Transverse colon (tissue), 4 donors: ENCODE data around the gene TLK2. TPM values are rescaled to one million over a fixed set of nuclear protein-coding genes. Genes with fewer than 3 reads are reported as not detected.
"Not testable (repeated sequence)": the region's sequence is repeated elsewhere in the genome, so short reads cannot be mapped to it uniquely, and the experiment has no call there.

Experiments
- DNase-seq: peaks from one replicate; pipeline ENCODE4 v3.0.0-alpha.2; 2019
- H3K27ac ChIP-seq, 4 donors: fragments of 200-600 bp; sonication (generic); 2 replicates each; pipeline ENCODE4 v1.5.1; 2016 to 2018; ENCODE audit warnings: inconsistent platforms in 4 of 4
- H3K27me3 ChIP-seq: fragments of 200-600 bp; sonication (generic); 2 replicates; pipeline ENCODE4 v1.5.1; 2017; ENCODE audit warnings: inconsistent platforms
- H3K36me3 ChIP-seq, 4 donors: fragments of 200-600 bp; sonication (generic); 2 replicates each; pipeline ENCODE4 v1.5.1; 2017 to 2019; ENCODE audit warnings: inconsistent platforms in 4 of 4
- H3K4me1 ChIP-seq, 4 donors: fragments of 200-600 bp; sonication (generic); 2 replicates each; pipeline ENCODE4 v1.5.1; 2017 to 2020; ENCODE audit warnings: inconsistent platforms in 4 of 4
- H3K4me3 ChIP-seq, 4 donors: fragments of 200-600 bp; sonication (generic); 1 replicate in 1 of 4; 2 replicates in 3 of 4; pipeline versions ENCODE4 v1.5.1 to v1.6.1; 2017 to 2019; ENCODE audit warnings: inconsistent platforms in 4 of 4
- H3K9me3 ChIP-seq, 2 donors: fragments of 200-600 bp; sonication (generic); 2 replicates each; pipeline ENCODE4 v1.5.1; 2017 to 2019; ENCODE audit warnings: inconsistent platforms in 2 of 2
- CTCF ChIP-seq, 5 experiments: fragments of 200-600 bp in 3 of 5; fragments of 450-650 bp in 2 of 5; sonication (generic) in 3 of 5; IDR thresholded peaks; 1 replicate in 2 of 5; 2 replicates in 3 of 5; pipeline ENCODE4 v1.5.1; 2016 to 2017; ENCODE audit warnings: antibody characterized with exemption in 5 of 5, inconsistent platforms in 3 of 5, mild to moderate bottlenecking in 2 of 5, moderate library complexity in 1 of 5
- EP300 ChIP-seq: sonication (generic); formaldehyde crosslinking; IDR thresholded peaks from one replicate; pipeline ENCODE4 v1.6.1; 2017; ENCODE audit warnings: antibody characterized with exemption, low read depth
- POLR2A ChIP-seq: fragments of 450-650 bp; IDR thresholded peaks from one replicate; pipeline ENCODE4 v1.6.1; 2016; ENCODE audit warnings: antibody characterized with exemption, mild to moderate bottlenecking, moderate library complexity
- POLR2AphosphoS5 ChIP-seq, 3 donors: sonication (generic); formaldehyde crosslinking; IDR thresholded peaks; one replicate each; pipeline ENCODE4 v1.6.1; 2016; ENCODE audit warnings: antibody characterized with exemption in 3 of 3
- WGBS, 2 donors: methylation state at CpG; one replicate each; pipeline ENCODE4 v1.1.5; 2018; ENCODE audit warnings: low coverage in 1 of 2; 5-methylcytosine and 5-hydroxymethylcytosine counted together
- in situ Hi-C, 4 donors: fragments of 200-750 bp; cut with MboI; loops; one replicate each; pipeline versions ENCODE4 v1.15.0 to v1.15.1; 2017; ENCODE audit warnings: low sequenced_read_pairs in 3 of 4, low pct_ligation_motif_present in 1 of 4, low pct_unique_long_range_greater_than_20kb in 1 of 4
- intact Hi-C: fragments of 100-400 bp; cut with DNase I; formaldehyde crosslinking; loops from one replicate; pipeline ENCODE4 v1.15.1; 2023; ENCODE audit warnings: low total_unique reads
- total RNA-seq, 4 donors: library from RNA; depleted of rRNA; stranded (reverse); fragments of >200 nt; gene quantifications; one replicate each; pipeline ENCODE4 v1.1.0, GENCODE V29; 2016

Gene TLK2
- total RNA-seq, 4 donors from 2014 or later: 36.6 to 146 (median 46.7) TPM

DNA sequence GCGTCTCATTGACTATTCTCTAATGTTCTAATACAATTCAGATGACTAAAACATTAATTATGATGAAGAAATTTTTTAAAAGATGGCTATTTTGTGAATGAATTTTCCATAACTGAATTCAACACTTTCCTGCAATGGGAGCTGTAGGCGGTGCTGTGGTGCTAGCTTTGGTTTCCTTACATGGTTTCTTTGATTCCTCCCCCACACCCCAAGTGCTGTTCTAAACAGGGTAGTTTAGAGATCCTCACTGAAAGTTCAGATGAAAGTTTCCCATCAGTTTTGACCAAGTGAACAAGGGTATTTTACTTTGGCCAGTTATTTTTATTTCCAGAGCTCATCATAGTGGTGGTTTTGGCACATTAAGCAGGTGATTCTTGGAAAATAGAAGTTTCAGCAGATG is 122.8 kb downstream of the TLK2 start:
- intact Hi-C loops: no loop called here
- TF ChIP-seq POLR2AphosphoS5 (IDR thresholded peaks at IDR 0.05) (no peak), POLR2A (no peak)
- H3K9me3 ChIP-seq: no peaks in the 10 kb centered on the region
- DNase-seq: no peak
- no peak overlapping the region for H3K4me3 ChIP-seq
- H3K4me1 ChIP-seq: no peaks in the 10 kb centered on the region
- no peak overlapping the region for H3K27ac ChIP-seq
- no peaks in the 10 kb centered on the region for H3K27me3 ChIP-seq
- in situ Hi-C loops: no loop called here
- peaks cover 0 to 60% (median 20%) of the 10 kb centered on the region in 4 donors for H3K36me3 ChIP-seq
- WGBS, 2 donors: 93 to 100% methylated on average over 2 of the region's 2 CpGs

DNA sequence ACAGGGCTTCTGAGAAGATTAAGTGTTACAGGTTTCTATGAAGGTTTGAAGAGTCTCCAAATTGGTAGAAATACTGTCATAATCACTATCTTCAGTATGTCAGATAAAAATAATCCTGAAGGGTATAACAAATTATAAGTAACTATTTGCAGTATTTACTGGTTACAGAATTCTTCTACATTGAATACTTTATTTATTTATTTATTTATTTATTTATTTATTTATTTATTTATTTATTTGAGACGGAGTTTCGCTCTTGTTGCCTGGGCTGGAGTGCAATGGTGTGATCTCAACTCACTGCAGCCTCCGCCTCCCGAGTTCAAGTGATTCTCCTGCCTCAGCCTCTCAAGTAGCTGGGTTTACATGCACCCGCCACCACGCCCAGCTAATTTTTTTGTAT is 125.2 kb downstream of the TLK2 start:
- H3K4me3 ChIP-seq, DNase-seq, intact Hi-C loops, H3K9me3 ChIP-seq, H3K4me1 ChIP-seq, in situ Hi-C loops, H3K27me3 ChIP-seq, H3K27ac ChIP-seq: not testable (repeated sequence)
- 98 to 100% methylated on average over 2 to 6 of the region's 6 CpGs for WGBS, 2 donors
- H3K36me3 ChIP-seq: peaks cover 0 to 67% (median 22%) of the 10 kb centered on the region in 4 donors

- TF ChIP-seq CTCF (IDR thresholded peaks at IDR 0.05) (no peak), POLR2AphosphoS5 (IDR thresholded peaks at IDR 0.05) (no peak), EP300 (no peak), POLR2A (no peak)
- Histone ChIP-seq H3K4me1 (no peaks in the 10 kb centered on the region), H3K27ac (no peak overlapping the region), H3K36me3 (peaks cover 0 to 75% (median 25%) of the 10 kb centered on the region in 4 donors), H3K9me3 (no peaks in the 10 kb centered on the region), H3K27me3 (no peaks in the 10 kb centered on the region), H3K4me3 (no peak overlapping the region)
- intact Hi-C loops (no loop called here), in situ Hi-C loops (no loop called here)
- no peak for DNase-seq
- 91 to 97% methylated on average over 4 to 7 of the region's 7 CpGs for WGBS, 2 donors
Observed at GRCh38 chr17:62605588-62605987, 127.0 kb downstream of the TLK2 start.

DNA sequence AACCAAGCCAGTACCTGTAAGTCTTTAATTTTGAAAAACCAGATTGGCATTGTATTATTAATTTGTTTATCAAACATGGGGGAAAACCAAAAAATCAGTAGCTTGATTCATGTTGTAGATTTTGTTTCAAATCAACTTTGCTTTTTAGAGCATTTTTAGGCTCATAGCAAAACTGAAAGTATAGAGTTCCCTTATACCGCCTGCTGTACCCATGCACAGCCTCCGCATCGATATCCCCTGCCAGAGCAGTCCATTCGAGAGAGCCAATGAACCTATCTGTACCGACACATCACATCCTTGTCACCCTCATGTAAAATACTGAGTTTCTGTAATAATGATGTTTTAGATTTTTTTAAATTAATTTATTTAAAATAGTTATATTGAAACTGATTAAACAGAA is 132.7 kb downstream of the TLK2 start:
- 73 to 77% methylated on average over 5 of the region's 5 CpGs for WGBS, 2 donors
- peak overlapping the region in 1 of 4 donors; percentile 26 for H3K27ac ChIP-seq
- intact Hi-C loops: loop anchor here (5.0 kb wide), 1 partner anchor 956 kb away; no protein-coding TSS in a partner anchor
- no peaks in the 10 kb centered on the region for H3K9me3 ChIP-seq
- in situ Hi-C loops: no loop called here
- no peak for DNase-seq
- H3K4me3 ChIP-seq: no peak overlapping the region
- no peaks in the 10 kb centered on the region for H3K4me1 ChIP-seq
- TF ChIP-seq CTCF (IDR thresholded peaks at IDR 0.05): no peak
- TF ChIP-seq POLR2A: no peak
- no peak for TF ChIP-seq EP300
- TF ChIP-seq POLR2AphosphoS5 (IDR thresholded peaks at IDR 0.05): no peak
- no peaks in the 10 kb centered on the region for H3K27me3 ChIP-seq
- peaks cover 0 to 60% (median 23%) of the 10 kb centered on the region in 4 donors for H3K36me3 ChIP-seq

DNA sequence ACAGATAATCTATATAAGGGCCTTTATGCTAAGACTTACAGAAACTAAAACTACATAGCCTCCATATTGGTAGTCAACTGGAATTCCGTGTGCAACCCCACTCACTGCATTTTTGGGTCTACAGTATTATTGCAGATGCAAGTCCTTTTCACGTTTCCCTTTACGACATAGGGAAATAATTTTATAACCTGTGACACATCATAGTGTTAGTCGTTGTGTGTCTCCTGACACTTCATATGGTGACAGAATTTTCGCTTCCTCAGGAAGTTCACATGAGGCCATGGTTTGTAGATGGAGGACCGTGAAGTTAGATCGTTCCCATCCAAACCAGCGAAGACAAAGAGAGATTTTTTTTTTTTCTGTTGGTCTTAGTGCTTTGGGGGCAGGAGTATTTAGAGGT is 133.1 kb downstream of the TLK2 start:
- DNase-seq: no peak
- TF ChIP-seq CTCF (IDR thresholded peaks at IDR 0.05): no peak
- TF ChIP-seq POLR2A: no peak
- TF ChIP-seq POLR2AphosphoS5 (IDR thresholded peaks at IDR 0.05): no peak
- no peak for TF ChIP-seq EP300
- in situ Hi-C loops (no loop called here), intact Hi-C loops (loop anchor here (5.0 kb wide), 1 partner anchor 956 kb away; no protein-coding TSS in a partner anchor)
- no peaks in the 10 kb centered on the region for H3K9me3 ChIP-seq
- peak overlapping the region in 2 of 4 donors; percentile 26 to 50 for H3K27ac ChIP-seq
- peaks cover 0 to 56% (median 21%) of the 10 kb centered on the region in 4 donors for H3K36me3 ChIP-seq
- H3K27me3 ChIP-seq: no peaks in the 10 kb centered on the region
- no peak overlapping the region for H3K4me3 ChIP-seq
- H3K4me1 ChIP-seq: no peaks in the 10 kb centered on the region
- 63 to 68% methylated on average over 8 of the region's 8 CpGs for WGBS, 2 donors

GRCh38 chr17:62612289-62612688 is 133.7 kb downstream of the TLK2 start:
- 90 to 95% methylated on average over 4 to 12 of the region's 12 CpGs for WGBS, 2 donors
- Histone ChIP-seq H3K36me3 (peaks cover 0 to 52% (median 21%) of the 10 kb centered on the region in 4 donors), H3K27ac (peak overlapping the region in 2 of 4 donors; percentile 26 to 50)
- H3K4me1 ChIP-seq, DNase-seq, H3K27me3 ChIP-seq, in situ Hi-C loops, H3K9me3 ChIP-seq, H3K4me3 ChIP-seq: not testable (repeated sequence)
- intact Hi-C loops: loop anchor here (5.0 kb wide), 1 partner anchor 955 kb away; no protein-coding TSS in a partner anchor

GRCh38 chr17:62613095-62613494 is 134.5 kb downstream of the TLK2 start:
- H3K4me1 ChIP-seq, H3K27ac ChIP-seq, H3K27me3 ChIP-seq, DNase-seq, H3K9me3 ChIP-seq, in situ Hi-C loops, H3K4me3 ChIP-seq: not testable (repeated sequence)
- intact Hi-C loops: loop anchor here (5.0 kb wide), 1 partner anchor 954 kb away; no protein-coding TSS in a partner anchor
- WGBS, 2 donors: 91 to 96% methylated on average over 4 of the region's 4 CpGs
- H3K36me3 ChIP-seq: peaks cover 0 to 44% (median 17%) of the 10 kb centered on the region in 4 donors
